ENCODE measurements around the gene MAPK14.

MAPK14 gene

DNA sequence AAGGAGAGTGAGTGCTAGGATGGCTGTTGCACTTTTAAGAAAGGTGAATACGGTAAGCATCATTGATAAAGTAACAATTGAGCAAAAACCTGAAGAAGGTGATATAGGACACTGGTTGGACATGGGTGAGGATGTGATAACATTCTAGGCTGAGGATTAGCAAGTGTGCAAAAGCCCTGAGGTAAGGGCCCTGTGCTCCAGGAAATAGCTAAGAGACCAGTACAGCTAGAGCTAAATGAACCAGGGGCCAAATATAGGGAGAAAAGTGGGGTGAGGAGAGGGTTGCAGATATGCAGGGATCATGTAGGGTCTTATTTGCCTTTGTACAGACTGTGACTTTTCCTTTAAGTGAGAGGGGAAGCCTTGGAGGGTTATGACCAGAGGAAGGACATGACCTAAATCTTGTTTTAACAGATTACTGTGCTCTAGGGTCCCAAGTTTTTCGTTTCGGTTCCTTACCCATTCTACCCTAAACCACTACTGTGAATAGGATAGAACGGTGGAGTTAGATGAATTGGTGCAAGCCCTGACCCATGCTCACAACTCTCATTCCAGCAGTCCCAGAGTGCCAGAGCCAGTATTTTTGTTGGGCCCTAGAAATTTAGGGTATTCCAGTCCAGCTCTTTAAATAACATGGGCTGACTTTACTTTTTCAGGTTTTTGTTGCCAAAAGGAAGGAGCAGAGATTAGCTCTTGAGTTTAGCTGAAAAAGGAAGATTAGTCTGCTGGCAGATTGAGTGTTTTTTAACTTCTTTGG is 10.7 kb downstream of the MAPK14 start:
- DNase-seq, result no peak

- no peak for DNase-seq
Observed at GRCh38 chr6:36039112-36039511, 11.5 kb downstream of the MAPK14 start.

DNA sequence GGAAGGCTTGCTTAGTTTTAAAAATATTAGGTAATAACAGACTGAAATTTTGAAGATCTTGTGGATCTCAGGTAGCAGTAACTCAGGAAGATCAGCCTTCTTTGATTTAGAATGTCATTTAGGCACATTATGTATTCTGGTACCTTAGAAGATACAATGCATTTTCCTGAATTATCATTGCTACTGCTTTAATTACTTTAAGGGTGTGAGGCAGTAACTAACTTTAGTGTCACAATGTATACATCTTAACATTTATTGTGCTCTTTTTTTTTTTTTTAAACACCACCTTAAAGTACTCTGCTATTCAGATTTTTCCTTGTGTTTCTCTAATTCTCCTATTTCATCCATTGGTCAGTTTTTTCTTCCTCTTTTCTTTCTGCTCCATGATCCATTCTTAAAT is 13.3 kb downstream of the MAPK14 start:
- DNase-seq, result no peak

DNA sequence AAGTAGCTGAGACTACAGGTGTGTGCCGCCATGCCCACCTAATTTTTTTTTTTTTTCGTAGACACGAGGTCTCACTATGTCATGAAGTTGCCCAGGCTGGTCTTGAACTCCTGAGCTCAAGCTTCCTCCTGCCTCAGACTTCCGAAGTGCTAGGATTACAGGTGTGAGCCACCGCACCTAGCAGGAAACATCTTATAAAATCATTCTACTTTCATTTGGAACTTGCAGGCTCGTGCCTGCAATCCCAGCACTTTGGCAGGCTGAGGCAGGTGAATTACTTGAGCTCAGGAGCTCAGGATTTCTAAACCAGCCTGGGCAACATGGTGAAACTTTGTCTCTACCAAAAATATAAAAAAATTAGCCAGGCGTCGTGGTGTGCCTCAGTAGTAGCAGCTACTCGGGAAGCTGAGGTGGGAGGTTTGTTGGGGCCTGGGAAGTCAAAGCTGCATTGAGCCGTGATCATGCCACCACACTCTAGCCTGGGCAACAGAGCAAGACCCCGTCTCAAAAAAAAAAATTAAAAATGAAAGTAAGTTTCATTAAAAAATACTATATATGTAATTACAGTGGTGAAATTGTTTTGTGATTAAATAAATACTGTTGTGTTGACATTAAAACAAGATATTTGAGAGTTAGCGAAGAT is 15.1 kb downstream of the MAPK14 start:
- DNase-seq, result no peak

- no peak for DNase-seq
Observed at GRCh38 chr6:36049582-36049981, 22.0 kb downstream of the MAPK14 start.

DNA sequence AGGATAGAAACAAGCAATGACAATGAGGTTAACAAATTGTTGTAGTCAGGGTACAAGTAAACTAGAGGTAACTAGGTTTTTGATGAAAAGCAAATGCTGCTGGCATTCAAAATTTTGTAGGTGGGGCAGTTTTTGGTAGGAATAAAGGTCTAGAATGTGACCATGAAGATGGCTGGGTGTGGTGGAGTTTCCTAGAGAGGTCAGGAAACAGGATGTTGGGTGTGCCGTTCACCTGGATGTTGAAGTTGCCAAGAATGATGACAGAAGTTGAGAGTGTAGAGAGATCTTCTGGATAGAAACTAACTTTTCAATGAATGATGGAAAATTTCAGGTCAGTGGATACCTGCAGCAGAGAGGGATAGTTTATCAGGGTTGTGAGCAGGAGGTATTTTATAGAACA is 22.7 kb downstream of the MAPK14 start:
- DNase-seq, result no peak

GRCh38 chr6:36050947-36051710 is 23.5 kb downstream of the MAPK14 start:
- no peak for DNase-seq

DNA sequence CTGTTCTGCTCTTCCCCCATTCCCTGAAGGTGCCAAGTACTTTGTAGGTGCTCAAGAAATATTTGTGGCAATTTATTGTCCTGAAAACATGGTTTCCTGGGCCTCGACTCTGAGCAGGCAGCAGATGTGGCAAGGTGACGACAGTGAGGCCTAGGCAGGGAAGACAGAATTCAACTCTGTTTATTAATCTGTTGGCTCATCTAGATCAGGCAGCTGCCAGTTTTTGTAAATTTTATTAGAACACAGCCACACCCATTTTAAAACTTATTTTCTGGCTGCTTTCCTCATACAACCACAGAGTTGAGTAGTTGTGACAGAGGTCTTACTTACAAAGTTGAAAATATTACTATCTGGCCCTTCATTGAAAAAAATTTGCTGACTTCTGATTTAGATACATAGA is 24.5 kb downstream of the MAPK14 start:
- DNase-seq, result no peak

DNA sequence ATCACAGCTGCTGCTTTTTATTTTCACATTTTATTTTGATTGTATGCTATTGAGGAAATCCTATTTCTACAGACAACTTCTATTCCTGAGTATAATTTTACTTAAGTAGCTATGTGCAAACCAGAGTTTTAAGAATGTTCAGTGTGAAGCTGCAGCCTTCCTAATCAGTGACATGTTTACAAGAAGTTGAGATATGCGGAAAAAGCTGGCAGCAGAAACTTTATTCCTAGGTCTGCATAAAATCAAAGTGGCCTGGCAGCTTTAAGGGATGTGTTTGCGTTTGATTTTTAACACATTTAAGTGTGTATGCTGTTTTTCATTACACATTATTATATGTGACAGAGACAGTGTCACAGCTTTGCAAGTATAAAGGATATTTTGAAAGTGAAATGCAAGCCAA is 26.3 kb downstream of the MAPK14 start:
- no peak for DNase-seq

- DNase-seq, result no peak
Observed at GRCh38 chr6:36054415-36054814, 26.8 kb downstream of the MAPK14 start.

DNA sequence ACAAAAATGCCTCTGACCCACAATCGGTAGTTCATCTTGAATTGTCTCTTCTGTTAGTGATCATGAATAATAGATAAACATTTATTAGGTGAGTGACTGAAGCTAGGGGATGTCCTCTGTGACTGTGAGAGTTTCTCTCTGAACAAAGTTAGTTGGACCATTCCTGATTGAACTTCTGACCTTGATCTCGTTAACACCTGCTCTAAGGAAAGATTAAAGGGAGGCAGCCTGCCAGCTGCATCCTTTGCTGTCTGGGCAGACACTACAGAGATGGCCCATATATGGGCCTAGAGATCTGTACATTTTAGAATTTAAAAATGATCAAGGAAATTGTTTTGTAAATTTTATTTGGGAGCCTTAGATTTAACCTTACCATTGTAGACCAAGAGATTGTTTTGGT is 27.3 kb downstream of the MAPK14 start:
- DNase-seq, result peak; percentile 5

DNA sequence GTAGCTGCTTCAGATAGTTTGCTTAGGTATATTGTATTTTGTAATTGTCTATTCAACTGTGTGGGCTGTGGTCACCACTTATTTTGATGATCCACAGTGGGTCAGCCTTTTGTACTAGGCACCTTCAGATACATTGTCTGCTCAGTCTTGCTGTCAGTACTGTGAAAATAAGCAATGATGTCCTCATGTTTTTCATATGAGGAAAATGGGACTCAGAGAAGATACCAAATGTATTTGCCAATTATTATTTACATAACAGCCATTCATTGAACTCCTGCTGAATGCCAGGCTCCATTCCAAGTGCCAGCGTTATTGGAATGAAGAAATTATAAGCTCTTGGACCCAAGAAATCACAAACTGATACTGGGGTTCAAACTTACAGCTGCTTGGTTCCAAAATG is 28.6 kb downstream of the MAPK14 start:
- no peak for DNase-seq

- DNase-seq, result no peak
Observed at GRCh38 chr6:36061236-36061635, 33.6 kb downstream of the MAPK14 start.

DNA sequence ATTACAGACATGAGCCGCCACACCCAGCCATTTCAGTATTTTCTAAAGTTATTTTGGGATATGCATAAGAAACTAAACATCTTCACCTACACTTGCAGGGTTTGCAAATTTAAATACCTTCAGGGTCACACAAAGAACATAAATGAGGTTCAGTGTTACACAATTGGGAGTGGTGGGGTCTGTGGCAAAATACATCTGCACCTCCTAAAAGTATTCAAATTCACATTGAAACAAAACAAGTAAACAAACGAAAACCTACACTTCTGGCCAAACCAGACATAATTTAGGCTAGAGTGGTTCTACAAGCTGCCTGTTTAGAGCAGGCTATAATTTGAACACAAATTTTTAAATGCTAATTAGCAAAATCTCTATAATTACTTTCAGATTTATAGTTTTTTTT is 34.6 kb downstream of the MAPK14 start:
- no peak for DNase-seq

DNA sequence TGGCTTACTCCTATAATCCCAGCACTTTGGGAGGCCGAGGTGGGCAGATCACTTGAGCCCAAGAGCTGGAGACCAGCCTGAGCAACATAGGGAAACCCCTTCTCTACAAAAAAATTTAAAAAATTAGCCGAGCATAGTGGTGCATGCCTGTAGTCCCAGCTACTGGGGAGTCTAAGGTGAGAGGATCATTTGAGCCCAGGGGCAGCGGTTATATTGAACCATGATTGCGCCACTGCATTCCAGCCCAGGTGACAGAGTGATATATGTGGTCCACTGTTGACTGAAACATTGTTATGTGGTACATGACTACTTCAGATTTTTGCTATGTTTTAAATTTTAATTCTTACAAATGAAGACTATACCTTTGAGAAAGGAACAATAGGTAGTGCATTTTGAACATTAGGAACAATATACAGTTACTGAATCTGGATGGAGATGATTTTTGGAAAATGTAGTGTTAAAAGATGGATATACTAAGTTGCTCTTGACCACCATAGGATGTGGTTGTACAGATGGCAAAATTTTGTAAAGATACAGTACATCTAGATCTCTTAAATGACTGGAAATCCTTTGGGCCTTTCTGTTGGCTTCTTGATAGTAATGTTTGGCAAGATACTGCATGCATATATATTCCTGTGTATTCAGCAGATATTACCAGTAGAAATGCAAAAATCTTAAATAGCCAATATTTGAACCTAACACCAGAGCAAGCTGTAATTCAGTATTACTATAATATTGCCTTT is 35.9 kb downstream of the MAPK14 start:
- no peak for DNase-seq

DNA sequence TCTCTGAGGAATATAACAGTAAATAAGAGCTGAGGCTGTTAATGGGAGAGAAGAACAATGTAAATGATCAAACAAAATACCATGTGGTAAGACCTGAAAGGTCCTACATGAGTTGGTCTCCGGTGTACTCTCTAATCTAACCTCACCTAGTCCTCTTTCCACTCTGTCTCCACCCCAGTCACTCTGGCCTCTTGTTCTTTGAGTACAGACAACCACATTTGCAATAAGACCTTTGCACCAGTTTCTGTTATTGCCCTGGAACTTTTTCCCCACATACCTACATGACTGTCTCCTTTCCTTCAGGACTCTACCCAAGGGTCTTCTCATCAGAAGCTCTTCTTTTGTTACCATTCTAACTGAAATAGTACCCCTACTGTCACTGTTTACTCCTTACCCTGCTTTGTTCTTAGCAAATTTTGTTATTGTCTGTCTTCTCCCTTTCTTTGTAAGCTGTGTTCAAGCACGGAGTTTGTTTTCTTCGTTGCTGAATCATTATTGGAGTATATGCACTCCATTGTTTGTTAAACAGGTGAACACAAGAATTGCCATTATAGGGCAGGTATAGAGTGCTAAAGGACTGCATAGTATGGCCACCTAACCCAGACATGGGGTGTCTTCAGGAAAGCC is 37.3 kb downstream of the MAPK14 start:
- DNase-seq, result no peak

DNA sequence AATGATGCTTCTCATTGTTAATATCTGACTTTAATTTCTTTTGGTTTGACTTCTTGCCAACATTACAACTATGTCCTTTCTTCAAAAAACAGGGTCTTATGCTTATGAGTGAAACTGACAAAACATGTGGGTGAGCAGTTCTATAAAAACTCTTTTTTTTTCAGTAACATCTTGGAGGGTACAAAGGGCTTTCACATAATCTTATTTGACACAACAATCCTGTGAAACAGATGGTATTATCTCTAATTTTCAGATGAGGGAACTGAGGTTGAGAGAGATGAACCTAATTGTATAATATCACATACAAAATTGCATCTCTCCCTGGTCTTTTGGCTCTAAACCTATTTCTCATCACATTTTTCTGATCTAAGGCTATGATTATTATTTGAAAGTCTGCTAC is 38.3 kb downstream of the MAPK14 start:
- DNase-seq, result no peak

GRCh38 chr6:36066817-36067216 is 39.2 kb downstream of the MAPK14 start:
- no peak for DNase-seq

GRCh38 chr6:36067374-36068011 is 39.9 kb downstream of the MAPK14 start:
- no peak for DNase-seq

DNA sequence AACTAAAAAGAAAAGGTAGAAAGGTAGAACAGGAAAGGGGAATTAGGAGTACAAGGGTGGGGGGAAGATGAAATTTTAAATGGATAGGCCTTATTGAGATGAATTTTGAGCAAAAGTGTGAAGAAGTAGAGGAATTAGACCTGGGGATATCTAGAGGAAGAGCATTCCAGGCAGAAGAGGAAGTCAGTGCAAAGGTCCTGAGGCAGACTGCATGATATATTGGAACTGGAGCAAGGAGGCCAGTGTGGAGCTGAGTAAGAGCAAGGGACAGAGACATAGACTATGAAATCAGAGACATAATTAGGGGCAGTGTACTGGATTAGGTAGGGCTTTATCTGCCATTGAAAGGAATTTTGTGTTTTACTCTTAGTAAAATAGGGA is 40.4 kb downstream of the MAPK14 start:
- DNase-seq, result no peak

DNA sequence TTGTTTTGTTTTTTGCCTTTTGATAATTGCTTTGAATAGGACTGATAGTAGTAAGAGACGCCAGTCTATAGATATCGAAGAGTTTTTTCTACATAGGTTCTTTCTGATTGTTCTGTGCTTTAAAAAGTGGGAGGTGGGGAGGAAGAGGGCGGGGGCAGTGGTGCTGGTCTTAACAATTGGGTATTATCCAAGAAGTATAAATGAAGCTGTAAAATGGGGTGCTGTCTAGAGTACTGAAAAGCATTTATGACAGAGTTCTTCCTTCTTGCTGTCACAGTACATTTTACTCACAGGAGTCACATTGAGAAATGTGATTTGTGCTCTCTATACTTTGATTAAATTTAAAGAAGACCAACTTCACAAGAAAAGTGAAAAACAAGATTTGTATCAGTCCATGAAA is 41.0 kb downstream of the MAPK14 start:
- no peak for DNase-seq

GRCh38 chr6:36069573-36069972 is 42.0 kb downstream of the MAPK14 start:
- DNase-seq, result no peak
